Activated B cell treated with CpG ODN at 0.5 μM for 24 hours (primary cell): Measurements from ENCODE around the gene CSMD2. TPM values are rescaled to one million over a fixed set of nuclear protein-coding genes. Genes with fewer than 3 reads are reported as not detected.

ENCODE experiments used
- ATAC-seq: fragments of 200-7000 bp; cut with Tn5 transposase; one replicate; pipeline ENCODE4 v1.10.0; 2021; ENCODE audit warnings: low read depth, mild to moderate bottlenecking, moderate library complexity
- CTCF ChIA-PET: fragments of 350-600 bp; sonication (Branson Sonifier 250); formaldehyde crosslinking; loops from one replicate; lab custom pipeline; 2021; ENCODE audit warnings: antibody characterized with exemption; lab: Charles Lee
- POLR2A ChIA-PET: fragments of 350-600 bp; sonication (Branson Sonifier 250); formaldehyde crosslinking; loops from one replicate; lab custom pipeline; 2021; ENCODE audit warnings: antibody characterized with exemption; lab: Charles Lee
- DNase-seq: peaks from one replicate; pipeline ENCODE4 v3.0.0; 2022
- H3K27ac Mint-ChIP-seq: one replicate; pipeline ENCODE4 v1.8.0; 2020; ENCODE audit warnings: mixed read lengths
- H3K27me3 Mint-ChIP-seq: one replicate; pipeline ENCODE4 v1.8.0; 2021; ENCODE audit warnings: mixed read lengths
- H3K36me3 Mint-ChIP-seq: one replicate; pipeline ENCODE4 v1.8.0; 2021; ENCODE audit warnings: low read depth, mixed read lengths
- H3K4me1 Mint-ChIP-seq: one replicate; pipeline ENCODE4 v1.8.0; 2021; ENCODE audit warnings: mixed read lengths
- H3K4me3 Mint-ChIP-seq: one replicate; pipeline ENCODE4 v1.8.0; 2020; ENCODE audit warnings: mild to moderate bottlenecking, mixed read lengths
- H3K9me3 Mint-ChIP-seq: one replicate; pipeline ENCODE4 v1.8.0; 2020; ENCODE audit warnings: mixed read lengths
- intact Hi-C: fragments of 100-400 bp; cut with micrococcal nuclease; formaldehyde crosslinking; loops from one replicate; pipeline ENCODE4 v1.15.1; 2024
- total RNA-seq: library from RNA; stranded (reverse); gene quantifications from 2 replicates; pipeline ENCODE4 v1.2.3, GENCODE V29; 2022
- TF ChIP-seq, protein P1 (sequence below): fragments of 200-600 bp; IDR thresholded peaks from one replicate; pipeline ENCODE4 v1.8.0; 2022; ENCODE audit warnings: antibody characterized with exemption, mild to moderate bottlenecking

Gene CSMD2
- total RNA-seq, 1 donor from 2014 or later: not detected

DNA sequence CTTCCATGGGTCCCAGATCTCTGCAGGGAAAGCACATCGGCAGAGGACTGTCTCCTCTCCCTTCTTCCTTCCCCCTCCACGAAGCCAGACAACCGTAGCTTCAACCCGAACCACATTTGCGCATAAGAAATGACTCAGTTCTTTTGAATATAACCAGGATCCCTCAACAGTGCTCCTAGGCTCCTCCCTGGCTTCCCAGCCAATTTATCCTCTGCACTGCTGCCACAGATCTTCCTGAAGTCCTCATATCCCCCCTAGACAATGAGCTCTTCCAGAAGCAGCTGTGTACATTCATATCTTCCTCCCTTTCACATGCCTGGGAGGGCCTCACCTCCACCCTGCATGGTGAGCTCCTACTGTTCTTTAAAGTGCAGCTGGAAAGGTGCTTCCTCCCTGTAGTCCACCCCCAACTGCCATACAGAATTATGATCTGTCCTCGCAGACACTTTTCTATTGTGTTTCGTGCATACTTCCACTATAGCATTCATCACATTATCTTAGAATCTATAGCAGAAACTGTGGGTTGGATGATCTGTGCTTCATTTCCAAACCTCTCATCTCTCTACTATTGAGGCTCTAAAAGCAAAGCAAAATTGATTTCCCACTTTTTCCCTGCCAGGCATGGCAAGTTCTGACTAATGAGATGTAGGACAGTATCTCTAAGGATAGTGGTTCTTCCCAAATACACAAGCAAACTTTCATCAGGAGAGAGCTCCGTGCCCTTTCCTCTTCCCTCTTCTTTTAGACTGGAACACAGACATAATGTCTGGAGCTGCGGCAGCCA, 480.4 kb downstream of the CSMD2 start:
- H3K9me3 Mint-ChIP-seq: no peaks in the 10 kb centered on the region
- DNase-seq: no peak
- H3K27me3 Mint-ChIP-seq: peaks cover 16% of the 10 kb centered on the region
- no peaks in the 10 kb centered on the region for H3K4me1 Mint-ChIP-seq
- no peak for ATAC-seq
- no peak overlapping the region for H3K27ac Mint-ChIP-seq
- POLR2A ChIA-PET: no interaction called here
- H3K36me3 Mint-ChIP-seq: no peaks in the 10 kb centered on the region
- CTCF ChIA-PET: no interaction called here
- TF ChIP-seq, protein P1, sequence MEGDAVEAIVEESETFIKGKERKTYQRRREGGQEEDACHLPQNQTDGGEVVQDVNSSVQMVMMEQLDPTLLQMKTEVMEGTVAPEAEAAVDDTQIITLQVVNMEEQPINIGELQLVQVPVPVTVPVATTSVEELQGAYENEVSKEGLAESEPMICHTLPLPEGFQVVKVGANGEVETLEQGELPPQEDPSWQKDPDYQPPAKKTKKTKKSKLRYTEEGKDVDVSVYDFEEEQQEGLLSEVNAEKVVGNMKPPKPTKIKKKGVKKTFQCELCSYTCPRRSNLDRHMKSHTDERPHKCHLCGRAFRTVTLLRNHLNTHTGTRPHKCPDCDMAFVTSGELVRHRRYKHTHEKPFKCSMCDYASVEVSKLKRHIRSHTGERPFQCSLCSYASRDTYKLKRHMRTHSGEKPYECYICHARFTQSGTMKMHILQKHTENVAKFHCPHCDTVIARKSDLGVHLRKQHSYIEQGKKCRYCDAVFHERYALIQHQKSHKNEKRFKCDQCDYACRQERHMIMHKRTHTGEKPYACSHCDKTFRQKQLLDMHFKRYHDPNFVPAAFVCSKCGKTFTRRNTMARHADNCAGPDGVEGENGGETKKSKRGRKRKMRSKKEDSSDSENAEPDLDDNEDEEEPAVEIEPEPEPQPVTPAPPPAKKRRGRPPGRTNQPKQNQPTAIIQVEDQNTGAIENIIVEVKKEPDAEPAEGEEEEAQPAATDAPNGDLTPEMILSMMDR: no peak
- H3K4me3 Mint-ChIP-seq: no peak overlapping the region
- intact Hi-C loops: no loop called here

DNA sequence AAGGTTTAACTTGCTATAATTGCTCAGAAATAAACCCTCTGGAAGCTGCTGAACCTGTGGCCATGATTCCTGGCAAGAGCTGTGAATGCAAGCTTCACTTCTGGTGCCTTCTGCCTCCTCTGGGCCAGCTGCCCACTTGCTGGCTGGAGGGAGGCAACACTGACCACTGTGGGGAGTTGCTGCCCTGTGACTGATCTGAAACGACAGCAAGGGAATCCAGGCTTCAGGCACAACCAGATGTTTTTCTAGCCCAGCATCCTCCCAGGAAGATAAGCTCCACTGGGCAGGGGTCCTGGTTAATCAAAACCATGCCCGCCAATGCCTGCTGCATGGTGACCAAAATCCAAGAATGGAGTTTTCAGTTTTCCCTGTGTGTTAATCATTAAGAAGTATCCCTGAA, 481.1 kb downstream of the CSMD2 start:
- CTCF ChIA-PET: no interaction called here
- no peaks in the 10 kb centered on the region for H3K4me1 Mint-ChIP-seq
- H3K36me3 Mint-ChIP-seq: no peaks in the 10 kb centered on the region
- DNase-seq (no peak), ATAC-seq (no peak)
- intact Hi-C loops: no loop called here
- H3K4me3 Mint-ChIP-seq: no peak overlapping the region
- POLR2A ChIA-PET: no interaction called here
- H3K9me3 Mint-ChIP-seq: no peaks in the 10 kb centered on the region
- TF ChIP-seq, protein P1: no peak
- no peak overlapping the region for H3K27ac Mint-ChIP-seq
- peaks cover 16% of the 10 kb centered on the region for H3K27me3 Mint-ChIP-seq

DNA sequence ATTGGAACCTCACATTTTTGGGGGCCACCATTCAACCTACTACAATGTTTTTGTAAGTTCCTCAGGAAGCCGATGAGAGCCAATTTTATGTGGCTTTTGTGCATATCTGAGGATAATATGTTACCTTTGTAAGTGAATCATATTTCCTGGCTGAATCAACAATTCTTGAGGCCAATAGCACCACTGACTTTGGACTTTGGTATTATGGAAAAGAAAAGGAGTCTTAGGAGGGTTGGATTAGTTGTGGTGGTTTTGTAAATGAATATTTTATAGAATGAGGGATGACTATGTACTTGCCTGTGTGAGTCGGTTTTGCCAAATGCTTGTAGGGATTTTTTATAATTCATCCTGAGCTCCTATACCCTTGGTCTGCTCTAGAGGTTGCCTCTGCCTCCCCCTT, 482.7 kb downstream of the CSMD2 start:
- intact Hi-C loops: no loop called here
- Mint-ChIP-seq H3K36me3 (no peaks in the 10 kb centered on the region), H3K9me3 (no peaks in the 10 kb centered on the region), H3K27me3 (peaks cover 16% of the 10 kb centered on the region), H3K4me1 (no peaks in the 10 kb centered on the region), H3K4me3 (no peak overlapping the region), H3K27ac (no peak overlapping the region)
- no peak for DNase-seq
- POLR2A ChIA-PET: no interaction called here
- no peak for ATAC-seq
- TF ChIP-seq, protein P1: no peak
- CTCF ChIA-PET: no interaction called here

DNA sequence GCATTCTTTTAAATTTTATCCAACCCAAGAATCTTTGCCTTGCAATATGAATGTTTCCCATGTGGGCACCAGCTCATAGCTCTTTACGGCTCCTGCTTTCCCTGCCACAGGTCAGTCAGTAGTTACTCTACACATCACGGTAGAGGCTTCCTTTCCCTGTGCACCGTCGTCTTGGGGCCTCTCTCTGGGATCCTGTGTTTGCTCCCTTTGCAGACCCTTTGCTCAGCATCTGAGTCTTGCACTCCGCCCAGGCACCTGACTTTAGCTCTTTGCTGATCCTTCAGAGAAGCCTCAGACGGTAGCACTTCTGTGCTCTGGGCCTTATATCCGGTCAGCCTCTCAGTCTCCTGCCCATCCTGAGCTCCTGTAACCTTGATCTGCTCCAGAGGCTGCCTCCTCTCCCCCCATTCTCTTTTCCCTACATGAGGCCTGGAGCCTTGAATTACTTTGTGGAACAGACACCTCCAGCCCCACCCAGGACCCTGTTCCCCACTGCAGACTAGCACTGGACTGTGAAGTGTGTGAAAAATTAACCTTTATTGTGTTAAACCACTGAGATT, 484.7 kb downstream of the CSMD2 start:
- POLR2A ChIA-PET: no interaction called here

DNA sequence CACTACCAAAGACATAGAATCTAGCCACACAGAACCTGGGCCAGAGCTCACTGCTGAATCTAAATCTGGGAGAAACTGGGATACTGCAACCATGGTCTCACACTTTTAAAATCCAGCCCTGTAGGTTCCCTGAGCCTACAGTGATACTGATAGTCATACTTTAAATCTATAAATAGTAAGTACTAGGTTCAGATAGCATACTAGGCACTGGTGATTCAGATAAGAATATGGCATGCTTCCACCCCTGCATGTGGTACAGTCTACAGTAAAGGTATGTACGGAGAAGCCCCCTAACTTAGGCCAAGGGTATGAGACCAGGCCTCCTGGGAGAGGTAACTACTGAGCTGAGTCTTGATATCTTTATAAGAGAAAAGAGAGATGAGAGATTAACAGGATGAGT, 494.5 kb downstream of the CSMD2 start:
- Mint-ChIP-seq H3K4me1 (no peaks in the 10 kb centered on the region), H3K9me3 (peaks cover 3% of the 10 kb centered on the region)
- intact Hi-C loops: no loop called here

More for the DNA sequence above, 484.7 kb downstream of the CSMD2 start:
- intact Hi-C loops: no loop called here
- DNase-seq (no peak), ATAC-seq (no peak)
- TF ChIP-seq, protein P1: no peak
- Mint-ChIP-seq H3K27ac (no peak overlapping the region), H3K9me3 (no peaks in the 10 kb centered on the region), H3K36me3 (no peaks in the 10 kb centered on the region), H3K4me3 (no peak overlapping the region), H3K27me3 (peaks cover 5% of the 10 kb centered on the region), H3K4me1 (no peaks in the 10 kb centered on the region)
- CTCF ChIA-PET: no interaction called here

More for the DNA sequence above, 494.5 kb downstream of the CSMD2 start:
- peaks cover 4% of the 10 kb centered on the region for H3K27me3 Mint-ChIP-seq
- ChIA-PET POLR2A (interaction anchor here (0.5 kb wide), 1 partner anchor 314 kb away, joined by 3 read pairs; no protein-coding TSS in a partner anchor), CTCF (no interaction called here)
- H3K4me3 Mint-ChIP-seq: no peak overlapping the region
- no peaks in the 10 kb centered on the region for H3K36me3 Mint-ChIP-seq
- no peak overlapping the region for H3K27ac Mint-ChIP-seq
- TF ChIP-seq, protein P1: no peak
- DNase-seq (no peak), ATAC-seq (no peak)
